UCSD-AML1 (cell line): ENCODE data around the gene RAPGEF4.

Experiments used
- DNase-seq: peaks from one replicate; lab custom pipeline; 2025; ENCODE audit not compliant: unreplicated experiment; lab: John Stamatoyannopoulos, UW

RAPGEF4 gene

GRCh38 chr2:172821370-172822338 is 86.0 kb downstream of the RAPGEF4 start:
- DNase-seq = no peak

GRCh38 chr2:172822585-172822984 is 86.9 kb downstream of the RAPGEF4 start:
- no peak for DNase-seq

GRCh38 chr2:172823261-172823850 is 87.7 kb downstream of the RAPGEF4 start:
- DNase-seq = no peak

- DNase-seq = no peak
Observed at GRCh38 chr2:172826522-172826921, 90.9 kb downstream of the RAPGEF4 start.

GRCh38 chr2:172829229-172829628 is 93.6 kb downstream of the RAPGEF4 start:
- no peak for DNase-seq

GRCh38 chr2:172830482-172830881 is 94.8 kb downstream of the RAPGEF4 start:
- no peak for DNase-seq

GRCh38 chr2:172833898-172834297 is 98.3 kb downstream of the RAPGEF4 start:
- no peak for DNase-seq

GRCh38 chr2:172834881-172835280 is 99.2 kb downstream of the RAPGEF4 start:
- DNase-seq = no peak

GRCh38 chr2:172836347-172836821 is 100.7 kb downstream of the RAPGEF4 start:
- DNase-seq = no peak

GRCh38 chr2:172836827-172837226 is 101.2 kb downstream of the RAPGEF4 start:
- no peak for DNase-seq

- DNase-seq = no peak
Observed at GRCh38 chr2:172839446-172839845, 103.8 kb downstream of the RAPGEF4 start.

- DNase-seq = no peak
Observed at GRCh38 chr2:172842511-172843265, 107.0 kb downstream of the RAPGEF4 start.

GRCh38 chr2:172843266-172843582 is 107.6 kb downstream of the RAPGEF4 start:
- DNase-seq = no peak

- no peak for DNase-seq
Observed at GRCh38 chr2:172843902-172844715, 108.5 kb downstream of the RAPGEF4 start.

GRCh38 chr2:172845028-172845630 is 109.5 kb downstream of the RAPGEF4 start:
- no peak for DNase-seq

- no peak for DNase-seq
Observed at GRCh38 chr2:172846551-172846950, 110.9 kb downstream of the RAPGEF4 start.

- DNase-seq = no peak
Observed at GRCh38 chr2:172847188-172847587, 111.5 kb downstream of the RAPGEF4 start.

GRCh38 chr2:172848519-172848918 is 112.9 kb downstream of the RAPGEF4 start:
- DNase-seq = no peak

GRCh38 chr2:172849519-172850217 is 114.0 kb downstream of the RAPGEF4 start:
- DNase-seq = no peak

GRCh38 chr2:172855588-172855987 is 119.9 kb downstream of the RAPGEF4 start:
- no peak for DNase-seq
